ENCODE data around the gene CERCAM.
"Not testable (repeated sequence)": the region's sequence is repeated elsewhere in the genome, so short reads cannot be mapped to it uniquely, and the experiment has no call there.

DNA sequence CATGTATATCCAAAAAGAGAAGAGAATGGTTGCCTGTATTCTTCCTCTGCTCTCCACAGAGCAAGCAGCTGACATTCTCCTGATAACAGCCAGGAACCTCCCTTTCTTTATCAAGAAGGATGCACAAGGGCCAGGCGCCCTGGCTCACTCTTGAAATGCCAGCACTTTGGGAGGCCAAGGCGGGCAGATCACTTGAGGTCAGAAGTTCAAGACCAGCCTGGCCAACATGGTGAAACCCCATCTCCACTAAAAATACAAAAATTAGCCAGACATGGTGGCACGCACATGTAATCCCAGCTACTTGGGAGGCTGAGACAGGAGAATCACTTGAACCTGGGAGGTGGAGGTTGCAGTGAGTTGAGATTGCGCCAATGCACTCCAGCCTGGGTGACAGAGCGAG lies 25.8 kb downstream of the CERCAM start:
- TF ChIP-seq, protein P1, sequence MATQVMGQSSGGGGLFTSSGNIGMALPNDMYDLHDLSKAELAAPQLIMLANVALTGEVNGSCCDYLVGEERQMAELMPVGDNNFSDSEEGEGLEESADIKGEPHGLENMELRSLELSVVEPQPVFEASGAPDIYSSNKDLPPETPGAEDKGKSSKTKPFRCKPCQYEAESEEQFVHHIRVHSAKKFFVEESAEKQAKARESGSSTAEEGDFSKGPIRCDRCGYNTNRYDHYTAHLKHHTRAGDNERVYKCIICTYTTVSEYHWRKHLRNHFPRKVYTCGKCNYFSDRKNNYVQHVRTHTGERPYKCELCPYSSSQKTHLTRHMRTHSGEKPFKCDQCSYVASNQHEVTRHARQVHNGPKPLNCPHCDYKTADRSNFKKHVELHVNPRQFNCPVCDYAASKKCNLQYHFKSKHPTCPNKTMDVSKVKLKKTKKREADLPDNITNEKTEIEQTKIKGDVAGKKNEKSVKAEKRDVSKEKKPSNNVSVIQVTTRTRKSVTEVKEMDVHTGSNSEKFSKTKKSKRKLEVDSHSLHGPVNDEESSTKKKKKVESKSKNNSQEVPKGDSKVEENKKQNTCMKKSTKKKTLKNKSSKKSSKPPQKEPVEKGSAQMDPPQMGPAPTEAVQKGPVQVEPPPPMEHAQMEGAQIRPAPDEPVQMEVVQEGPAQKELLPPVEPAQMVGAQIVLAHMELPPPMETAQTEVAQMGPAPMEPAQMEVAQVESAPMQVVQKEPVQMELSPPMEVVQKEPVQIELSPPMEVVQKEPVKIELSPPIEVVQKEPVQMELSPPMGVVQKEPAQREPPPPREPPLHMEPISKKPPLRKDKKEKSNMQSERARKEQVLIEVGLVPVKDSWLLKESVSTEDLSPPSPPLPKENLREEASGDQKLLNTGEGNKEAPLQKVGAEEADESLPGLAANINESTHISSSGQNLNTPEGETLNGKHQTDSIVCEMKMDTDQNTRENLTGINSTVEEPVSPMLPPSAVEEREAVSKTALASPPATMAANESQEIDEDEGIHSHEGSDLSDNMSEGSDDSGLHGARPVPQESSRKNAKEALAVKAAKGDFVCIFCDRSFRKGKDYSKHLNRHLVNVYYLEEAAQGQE (IDR thresholded peaks at IDR 0.05; ENCODE audit: borderline replicate concordance): not testable (repeated sequence)
- not testable (repeated sequence) for TF ChIP-seq POLR2AphosphoS5 (IDR thresholded peaks at IDR 0.05)
